H1 (cell line): ENCODE data around the gene FBXO39. TPM values are rescaled to one million over a fixed set of nuclear protein-coding genes. Genes with fewer than 3 reads are reported as not detected.

ENCODE experiments used
- CTCF ChIA-PET: fragments of 300-600 bp; sonication (Branson Sonifier 250); formaldehyde crosslinking; loops from one replicate; lab custom pipeline; 2021; ENCODE audit not compliant: partially characterized antibody; lab: Charles Lee
- POLR2A ChIA-PET: fragments of 300-600 bp; sonication (Branson Sonifier 250); formaldehyde crosslinking; loops from one replicate; lab custom pipeline; 2021; ENCODE audit warnings: inconsistent platforms; ENCODE audit not compliant: partially characterized antibody; lab: Charles Lee
- DNase-seq, 2 experiments: peaks; one replicate each; pipeline versions ENCODE4 v3.0.0 to v3.0.0-alpha.2; 2010 to 2022; ENCODE audit warnings: low spot score in 2 of 2, low read depth in 1 of 2, mixed read lengths in 1 of 2
- FAIRE-seq: peaks from 2 replicates; lab custom pipeline; 2011; peaks lifted over from hg19 to GRCh38; lab: Jason Lieb, UNC
- H2AFZ ChIP-seq: 2 replicates; pipeline ENCODE4 v1.8.1; 2012; ENCODE audit warnings: low read length, inconsistent platforms
- H2AK5ac ChIP-seq: 2 replicates; pipeline ENCODE4 v1.6.1; 2013; ENCODE audit warnings: low read depth, low read length
- H2BK120ac ChIP-seq: replicated peaks from 2 replicates; pipeline ENCODE3; 2013; ENCODE audit warnings: low read depth, low read length, inconsistent platforms
- H2BK12ac ChIP-seq: 2 replicates; pipeline ENCODE4 v1.6.1; 2013; ENCODE audit warnings: low read depth, low read length
- H2BK15ac ChIP-seq: 2 replicates; pipeline ENCODE4 v1.6.1; 2013; ENCODE audit warnings: low read length
- H2BK20ac ChIP-seq: 2 replicates; pipeline ENCODE4 v1.6.1; 2013; ENCODE audit warnings: low read length
- H2BK5ac ChIP-seq: 2 replicates; pipeline ENCODE4 v1.6.1; 2013; ENCODE audit warnings: low read depth, low read length
- H3K14ac ChIP-seq: 2 replicates; pipeline ENCODE4 v1.6.1; 2013; ENCODE audit warnings: inconsistent platforms; ENCODE audit not compliant: insufficient read length
- H3K18ac ChIP-seq: 2 replicates; pipeline ENCODE4 v1.6.1; 2013; ENCODE audit warnings: low read length; ENCODE audit errors: extremely low read depth
- H3K23ac ChIP-seq: 2 replicates; pipeline ENCODE4 v1.6.1; 2013; ENCODE audit warnings: inconsistent platforms; ENCODE audit not compliant: insufficient read length
- H3K23me2 ChIP-seq: 2 replicates; pipeline ENCODE4 v1.6.1; 2013; ENCODE audit warnings: low read depth, low read length
- H3K27ac ChIP-seq: 2 replicates; pipeline ENCODE4 v1.6.1; 2011; ENCODE audit warnings: low read depth, low read length, inconsistent platforms
- H3K27me3 ChIP-seq, 4 experiments: replicated peaks in 1 of 4; 1 replicate in 1 of 4; 2 replicates in 3 of 4; pipeline versions ENCODE4 v1.6.1 to v1.8.1; 2011 to 2013; ENCODE audit warnings: low read length in 3 of 4, mild to moderate bottlenecking in 3 of 4, inconsistent platforms in 2 of 4, mixed read lengths in 2 of 4, moderate library complexity in 1 of 4; ENCODE audit not compliant: control insufficient read depth in 3 of 4, insufficient read depth in 3 of 4; ENCODE audit errors: extremely low read depth in 1 of 4
- H3K36me3 ChIP-seq, 4 experiments: 2 replicates each; pipeline versions ENCODE4 v1.6.1 to v1.8.1; 2011 to 2013; ENCODE audit warnings: mild to moderate bottlenecking in 4 of 4, low read length in 3 of 4, moderate library complexity in 2 of 4, control low read depth in 1 of 4, inconsistent platforms in 1 of 4; ENCODE audit not compliant: insufficient read depth in 4 of 4, control insufficient read depth in 2 of 4
- H3K4ac ChIP-seq: replicated peaks from 2 replicates; pipeline ENCODE3; 2013; ENCODE audit warnings: low read length, low read depth, mixed read lengths, inconsistent platforms; ENCODE audit not compliant: insufficient read length
- H3K4me1 ChIP-seq, 4 experiments: replicated peaks in 1 of 4; 1 replicate in 1 of 4; 2 replicates in 3 of 4; pipeline versions ENCODE4 v1.6.1 to v1.8.1; 2011 to 2013; ENCODE audit warnings: low read length in 3 of 4, inconsistent platforms in 2 of 4, mixed read lengths in 1 of 4; ENCODE audit not compliant: insufficient read depth in 4 of 4, control insufficient read depth in 3 of 4
- H3K4me2 ChIP-seq, 2 experiments: 2 replicates each; pipeline versions ENCODE4 v1.6.1 to v1.8.1; 2011 to 2013; ENCODE audit warnings: low read depth in 2 of 2, low read length in 2 of 2, control low read depth in 1 of 2, inconsistent platforms in 1 of 2, mild to moderate bottlenecking in 1 of 2; ENCODE audit not compliant: insufficient read depth in 1 of 2
- H3K4me3 ChIP-seq, 4 experiments: fragments of 200-600, 300-600 bp in 1 of 4; sonication (generic), shearing (Covaris generic), sonication (Bioruptor Twin) in 1 of 4; 2 replicates each; pipeline versions ENCODE4 v1.5.1 to v1.8.1; 2011 to 2016; ENCODE audit warnings: low read length in 4 of 4, low read depth in 3 of 4, control low read depth in 2 of 4, inconsistent platforms in 2 of 4, mild to moderate bottlenecking in 2 of 4, mixed read lengths in 1 of 4, moderate library complexity in 1 of 4; ENCODE audit not compliant: insufficient read depth in 2 of 4; ENCODE audit errors: extremely low read depth in 1 of 4
- H3K56ac ChIP-seq: replicated peaks from 2 replicates; pipeline ENCODE3; 2013; ENCODE audit warnings: low read depth, mild to moderate bottlenecking, mixed read lengths, low read length, inconsistent platforms; ENCODE audit not compliant: insufficient read length
- H3K79me1 ChIP-seq: 2 replicates; pipeline ENCODE4 v1.6.1; 2013; ENCODE audit warnings: low read depth, low read length, control low read depth
- H3K79me2 ChIP-seq, 2 experiments: 2 replicates each; pipeline versions ENCODE4 v1.6.1 to v1.8.1; 2012 to 2013; ENCODE audit warnings: low read length in 2 of 2, mild to moderate bottlenecking in 2 of 2, inconsistent platforms in 1 of 2; ENCODE audit not compliant: insufficient read depth in 2 of 2, control insufficient read depth in 1 of 2
- H3K9ac ChIP-seq, 4 experiments: replicated peaks in 1 of 4; 1 replicate in 1 of 4; 2 replicates in 3 of 4; pipeline versions ENCODE4 v1.6.1 to v1.8.1; 2011 to 2013; ENCODE audit warnings: low read depth in 3 of 4, low read length in 3 of 4, control low read depth in 2 of 4, mild to moderate bottlenecking in 2 of 4, moderate library complexity in 2 of 4, inconsistent platforms in 1 of 4; ENCODE audit errors: extremely low read depth in 1 of 4
- H3K9me3 ChIP-seq, 2 experiments: 2 replicates each; pipeline versions ENCODE4 v1.6.1 to v1.8.1; 2012 to 2013; ENCODE audit warnings: mild to moderate bottlenecking in 2 of 2, moderate library complexity in 2 of 2, control low read depth in 1 of 2, inconsistent platforms in 1 of 2, low read depth in 1 of 2, low read length in 1 of 2, mixed read lengths in 1 of 2; ENCODE audit not compliant: insufficient read depth in 2 of 2
- H4K20me1 ChIP-seq, 2 experiments: replicated peaks in 1 of 2; 2 replicates each; pipeline versions ENCODE3 to v1.8.1; 2011 to 2013; ENCODE audit warnings: inconsistent platforms in 2 of 2, low read length in 2 of 2, mild to moderate bottlenecking in 1 of 2; ENCODE audit not compliant: insufficient read depth in 2 of 2, control insufficient read depth in 1 of 2
- H4K5ac ChIP-seq: 2 replicates; pipeline ENCODE4 v1.6.1; 2013; ENCODE audit warnings: low read length, low read depth, mixed read lengths, inconsistent platforms; ENCODE audit not compliant: insufficient read length
- H4K8ac ChIP-seq: 2 replicates; pipeline ENCODE4 v1.8.0; 2013; ENCODE audit warnings: mild to moderate bottlenecking, moderate library complexity, low read length, inconsistent platforms; ENCODE audit not compliant: insufficient read depth; ENCODE audit errors: extremely low read depth
- H4K91ac ChIP-seq: replicated peaks from 2 replicates; pipeline ENCODE3; 2013; ENCODE audit warnings: low read length, mixed read lengths, inconsistent platforms; ENCODE audit not compliant: insufficient read length
- ASH2L ChIP-seq: fragments of 200-600, 300-600 bp; sonication (generic); IDR thresholded peaks from one replicate; pipeline ENCODE4 v1.7.1; 2017; ENCODE audit warnings: low read length
- ATF3 ChIP-seq: IDR thresholded peaks from 2 replicates; pipeline ENCODE4 v1.6.1; 2011; ENCODE audit warnings: low read depth, mild to moderate bottlenecking, low read length; ENCODE audit not compliant: insufficient read depth
- CBX8 ChIP-seq: fragments of 300-800, 300-1000 bp; sonication (generic); IDR thresholded peaks from 2 replicates; pipeline ENCODE4 v1.7.1; 2016; ENCODE audit warnings: low read depth, low read length, borderline replicate concordance
- CTBP2 ChIP-seq: IDR thresholded peaks from 2 replicates; pipeline ENCODE4 v1.7.0; 2011; ENCODE audit warnings: borderline replicate concordance, mild to moderate bottlenecking, moderate library complexity, mixed read lengths, low read length; ENCODE audit not compliant: insufficient read depth, insufficient read length
- KDM5A ChIP-seq: fragments of 200-600 bp; IDR thresholded peaks from 2 replicates; pipeline ENCODE4 v1.7.1; 2012; ENCODE audit warnings: mild to moderate bottlenecking, low read length, inconsistent platforms, mixed read lengths
- MAFK ChIP-seq: IDR thresholded peaks from 2 replicates; pipeline ENCODE4 v1.6.1; 2012; ENCODE audit warnings: low read depth, mild to moderate bottlenecking, improper control_type of control experiment, low read length
- RBBP5 ChIP-seq: IDR thresholded peaks from 2 replicates; pipeline ENCODE4 v1.7.1; 2012; ENCODE audit warnings: low read depth, mild to moderate bottlenecking, inconsistent platforms, low read length, moderate library complexity, borderline replicate concordance
- TAF1 ChIP-seq: IDR thresholded peaks from 2 replicates; pipeline ENCODE4 v1.6.1; 2011; ENCODE audit warnings: mild to moderate bottlenecking, low read depth, low read length
- WGBS, 2 experiments: shearing (Covaris generic) in 1 of 2; methylation state at CpG; one replicate each; pipeline versions ENCODE4 v1.1.6 to v1.1.7; 2013 to 2015; ENCODE audit warnings: low lambda C conversion rate in 2 of 2, mixed read lengths in 2 of 2, inconsistent platforms in 1 of 2, low coverage in 1 of 2, missing lambda C conversion rate in 1 of 2; ENCODE audit not compliant: insufficient replicate concordance in 2 of 2, insufficient coverage in 1 of 2, insufficient read length in 1 of 2; ENCODE audit errors: extremely low coverage in 1 of 2, missing lambda C conversion rate in 1 of 2; 5-methylcytosine and 5-hydroxymethylcytosine counted together
- polyA plus RNA-seq, 7 experiments: library from polyadenylated mRNA; depleted of rRNA in 3 of 7; stranded (reverse) in 5 of 7; unstranded in 2 of 7; fragments of >200 nt in 5 of 7; fragments of 200-250 nt in 2 of 7; gene quantifications; 1 replicate in 5 of 7; 2 replicates in 1 of 7; 4 replicates in 1 of 7; pipeline versions ENCODE4 v1.2.1 to v1.2.3, GENCODE V29; 2011 to 2013; ENCODE audit warnings: missing spikeins in 2 of 7, mixed read lengths in 2 of 7
- total RNA-seq: library from RNA; stranded (reverse); fragmentation: NEBNext Ultra II Directional; extraction: Animal tissue kit (Norgen Biotek cat#: 25700); gene quantifications from 2 replicates; pipeline ENCODE4 v1.2.1, GENCODE V29; 2021
- TF ChIP-seq, protein P1 (sequence below): IDR thresholded peaks from 2 replicates; pipeline ENCODE4 v1.6.1; 2012; ENCODE audit warnings: inconsistent platforms

The FBXO39 gene
- total and polyA plus RNA-seq, 2 of the 8 experiments (the other 6 are each of a cell fraction or from before 2014, with no cell fraction given): 0.12 to 0.22 TPM

- Histone ChIP-seq H3K23ac (no peak overlapping the region), H4K20me1 (no peaks in the 10 kb centered on the region), H4K91ac (no peak overlapping the region), H3K9me3 (peaks cover 0 to 3% of the 10 kb centered on the region in 2 experiments; a peak in 1 of 4 replicates), H2AK5ac (no peak overlapping the region), H3K56ac (no peak overlapping the region), H3K4me3 (no peak overlapping the region), H3K4me1 (no peaks in the 10 kb centered on the region), H2BK20ac (no peak overlapping the region; the same call in 1 of the 2 replicates), H3K14ac (no peak overlapping the region), H3K23me2 (no peaks in the 10 kb centered on the region), H3K18ac (no peak overlapping the region), H3K36me3 (no peaks in the 10 kb centered on the region), H3K79me2 (no peaks in the 10 kb centered on the region), H3K79me1 (no peaks in the 10 kb centered on the region), H4K5ac (no peak overlapping the region), H3K27me3 (no peaks in the 10 kb centered on the region; a peak in 2 of 7 replicates), H2BK5ac (no peak overlapping the region), H4K8ac (no peak overlapping the region), H2BK120ac (no peak overlapping the region), H3K4me2 (no peak overlapping the region), H2BK15ac (no peak overlapping the region), H3K27ac (no peak overlapping the region), H3K9ac (no peak overlapping the region), H3K4ac (no peak overlapping the region), H2BK12ac (no peak overlapping the region), H2AFZ (no peak overlapping the region)
- FAIRE-seq: no peak
- ChIA-PET CTCF (interaction anchor here (1.0 kb wide), 1 partner anchor 27 kb away, joined by 3 read pairs; no protein-coding TSS in a partner anchor), POLR2A (no interaction called here)
- DNase-seq: no peak
- 86% methylated on average over 10 of the region's 10 CpGs; no CpG with 5 or more reads in 1 of the 2 experiments for WGBS, 2 experiments
- TF ChIP-seq CBX8: no peak
- no peak for TF ChIP-seq ASH2L
- TF ChIP-seq, protein P1, sequence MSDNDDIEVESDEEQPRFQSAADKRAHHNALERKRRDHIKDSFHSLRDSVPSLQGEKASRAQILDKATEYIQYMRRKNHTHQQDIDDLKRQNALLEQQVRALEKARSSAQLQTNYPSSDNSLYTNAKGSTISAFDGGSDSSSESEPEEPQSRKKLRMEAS: no peak
- TF ChIP-seq KDM5A: no peak
- TF ChIP-seq TAF1: no peak
- no peak for TF ChIP-seq CTBP2
- TF ChIP-seq MAFK: no peak
- TF ChIP-seq RBBP5: no peak
- TF ChIP-seq ATF3: no peak
Observed at GRCh38 chr17:6815775-6816174, 39.8 kb downstream of the FBXO39 start.
